HG03565 (cell line): ENCODE results near the gene CYB5R2.

Source experiments
- ATAC-seq: cut with Tn5 transposase; IDR thresholded peaks from one replicate; pipeline ENCODE4 v1.9.1; 2021; ENCODE audit warnings: mild to moderate bottlenecking, moderate library complexity; ENCODE audit not compliant: unreplicated experiment

Gene CYB5R2

GRCh38 chr11:7672960-7673723, at the start of gene CYB5R2:
CYB5R2 (minus strand) TSS chr11:7673500; CDS start chr11:7672825, 675 bp downstream.
- no peak for ATAC-seq

- no peak for ATAC-seq
Observed at GRCh38 chr11:7714786-7715185, 41.5 kb upstream of the CYB5R2 start.

- no peak for ATAC-seq
Observed at GRCh38 chr11:7706377-7706776, 33.1 kb upstream of the CYB5R2 start, which contains the start of gene OVCH2. OVCH2 (minus strand) TSS chr11:7706477; CDS start chr11:7706394, 83 bp downstream.

DNA sequence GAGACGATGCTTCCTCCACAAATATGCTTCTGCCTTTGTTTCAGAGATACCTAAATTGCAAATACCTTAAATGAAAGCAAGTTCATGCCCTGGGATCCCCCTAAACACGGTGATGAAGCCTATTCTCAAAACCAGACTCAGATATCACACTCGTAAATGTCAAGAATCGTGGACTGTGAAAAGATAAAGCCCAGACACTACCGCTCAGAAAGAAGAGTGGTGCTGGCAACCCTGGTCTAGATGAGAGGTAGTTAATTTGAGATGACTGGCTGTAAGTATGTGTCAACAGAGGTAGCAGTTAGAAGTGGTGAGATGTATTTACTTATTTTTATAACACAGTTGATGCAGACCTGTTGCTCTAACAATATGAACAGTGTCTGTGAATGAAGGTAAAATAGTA, 30.4 kb upstream of the CYB5R2 start:
- ATAC-seq: no peak

- ATAC-seq: no peak
Observed at GRCh38 chr11:7696424-7696823, 23.1 kb upstream of the CYB5R2 start.

- ATAC-seq: no peak
Observed at GRCh38 chr11:7694235-7694634, 20.9 kb upstream of the CYB5R2 start.

DNA sequence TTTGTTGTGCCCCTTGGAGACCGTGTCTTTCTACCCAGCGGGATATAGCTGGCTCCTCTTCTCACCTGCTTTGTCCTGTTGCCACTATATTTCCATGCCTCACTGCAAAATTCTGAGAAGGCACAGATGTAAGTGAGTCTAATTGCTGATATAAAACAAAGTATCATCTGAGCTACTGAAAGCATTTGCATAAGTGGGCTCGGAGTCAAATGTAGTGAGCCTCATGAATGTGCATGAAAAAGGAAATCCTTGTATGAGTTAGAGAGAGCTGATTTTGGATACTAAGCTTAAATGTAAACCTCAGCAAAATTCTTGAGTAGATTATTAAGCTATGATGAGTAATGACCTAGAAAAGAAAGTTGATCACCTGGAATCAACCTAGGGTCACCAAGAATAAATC, 19.1 kb upstream of the CYB5R2 start:
- ATAC-seq: no peak

GRCh38 chr11:7691759-7692350, 18.6 kb upstream of the CYB5R2 start:
- no peak for ATAC-seq

- no peak for ATAC-seq
Observed at GRCh38 chr11:7690648-7691047, 17.3 kb upstream of the CYB5R2 start.

- ATAC-seq: no peak
Observed at GRCh38 chr11:7689239-7689638, 15.9 kb upstream of the CYB5R2 start.

- peak; percentile 77 for ATAC-seq
Observed at GRCh38 chr11:7688238-7688826, 15.0 kb upstream of the CYB5R2 start.

DNA sequence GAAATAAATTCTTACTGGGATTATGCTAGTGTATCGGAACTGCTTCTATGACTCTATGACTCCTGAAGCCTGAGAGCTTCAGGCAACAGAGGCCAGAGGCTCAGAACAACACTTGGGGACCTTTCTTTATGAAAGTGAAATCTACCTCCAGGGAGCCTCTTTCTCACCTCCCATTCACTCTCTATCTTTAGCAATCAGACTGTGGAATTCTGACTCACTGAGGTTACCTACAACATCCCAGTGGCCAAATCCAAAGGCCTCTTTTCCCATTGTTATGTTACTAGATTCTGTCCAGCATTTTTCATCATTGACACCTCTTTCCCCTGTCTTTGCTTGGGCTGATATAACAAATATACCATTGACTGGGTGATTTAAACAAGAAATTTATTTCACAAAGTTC, 14.1 kb upstream of the CYB5R2 start:
- no peak for ATAC-seq

DNA sequence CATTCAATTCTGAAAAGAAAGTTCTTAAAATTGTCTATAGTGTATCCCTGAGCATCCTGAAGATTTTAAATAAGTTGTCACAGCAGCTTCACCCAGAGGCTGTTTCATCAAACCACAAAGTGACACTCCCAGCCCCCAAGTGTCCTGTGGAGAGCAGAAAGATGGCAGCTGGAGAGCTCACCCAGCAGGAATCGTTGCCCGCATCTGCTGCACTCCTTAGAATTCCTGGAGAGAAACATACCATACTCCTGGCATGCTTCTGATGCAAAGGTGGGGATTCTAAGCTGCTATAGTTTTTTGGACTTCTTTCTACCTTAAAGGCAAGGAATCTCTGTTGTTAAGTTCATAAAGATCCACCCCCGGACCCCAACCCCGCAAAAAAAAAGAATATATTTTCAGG, 13.5 kb upstream of the CYB5R2 start:
- ATAC-seq: no peak

DNA sequence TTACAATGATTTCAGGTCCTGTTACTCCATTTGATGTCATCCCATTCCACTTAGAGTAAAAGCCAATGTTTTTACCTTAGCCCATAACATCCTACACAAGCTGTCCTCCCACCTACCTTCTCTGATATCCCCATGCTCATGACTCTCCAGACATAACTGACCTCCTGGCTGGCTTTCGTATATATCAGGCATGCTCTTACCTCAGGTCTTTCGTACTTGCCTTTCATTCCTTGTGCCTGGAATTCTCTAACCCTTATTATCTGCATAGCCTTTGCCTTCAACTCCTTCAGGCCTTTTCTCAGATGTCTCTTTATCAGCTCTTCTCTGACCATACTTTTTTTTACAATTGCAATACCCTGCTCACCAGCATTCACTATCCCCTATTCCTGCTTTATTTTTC, 10.3 kb upstream of the CYB5R2 start:
- ATAC-seq: no peak

DNA sequence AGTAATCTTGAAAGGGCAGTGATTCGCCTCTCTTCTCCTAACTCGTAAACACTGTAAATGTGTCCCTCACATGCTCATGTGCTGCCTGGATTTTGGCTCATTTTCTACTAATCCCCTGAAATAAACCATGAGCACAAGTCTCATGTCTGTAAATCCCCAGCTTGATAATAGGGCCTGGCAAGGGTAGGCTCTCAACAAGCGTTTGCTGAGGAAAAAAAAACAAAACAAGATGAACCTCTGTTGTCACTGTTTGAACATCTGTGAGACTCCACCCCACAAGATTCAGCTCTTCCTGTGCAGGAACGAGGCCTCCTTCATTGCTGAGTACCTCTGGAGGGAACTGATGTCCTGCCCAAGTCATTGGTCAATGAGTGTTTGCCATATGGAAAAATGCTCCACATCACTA, 4.5 kb upstream of the CYB5R2 start:
- ATAC-seq: no peak

DNA sequence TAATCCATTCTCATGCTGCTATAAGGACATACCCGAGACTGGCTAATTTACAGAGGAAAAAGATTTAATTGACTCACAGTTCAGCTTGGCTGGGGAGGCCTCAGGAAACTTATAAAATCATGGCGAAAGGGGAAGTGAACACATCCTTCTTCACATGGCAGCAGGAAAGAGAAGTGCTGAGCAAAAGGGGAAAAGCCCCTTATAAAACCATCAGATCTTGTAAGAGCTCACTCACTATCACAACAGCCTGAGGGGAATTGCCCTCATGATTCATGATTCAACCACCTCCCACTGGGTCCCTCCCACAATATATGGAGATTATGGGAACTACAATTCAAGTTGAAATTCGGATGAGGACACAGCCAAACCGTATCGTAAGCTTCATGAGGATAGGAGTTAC, 3.8 kb upstream of the CYB5R2 start:
- no peak for ATAC-seq

DNA sequence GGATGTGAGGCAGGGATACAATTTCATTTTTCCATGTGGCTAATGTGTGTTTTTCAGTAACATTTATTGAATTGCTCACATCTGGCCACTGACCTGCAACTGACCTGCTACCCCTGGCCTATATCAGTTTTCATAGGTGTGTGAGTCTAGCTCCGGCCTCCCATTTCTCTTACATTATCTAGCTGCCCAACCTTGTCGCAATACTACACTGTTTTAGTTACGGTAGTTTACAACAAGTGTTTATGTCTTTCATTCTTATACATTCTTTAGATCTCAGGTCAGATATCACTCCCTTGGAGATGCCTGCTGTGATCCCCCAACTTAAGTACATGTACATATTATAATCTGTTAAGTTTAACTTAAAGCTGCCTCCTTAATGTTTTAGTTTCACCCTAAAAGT, 2.3 kb upstream of the CYB5R2 start:
- no peak for ATAC-seq

- no peak for ATAC-seq
Observed at GRCh38 chr11:7673724-7674434, 579 bp upstream of the CYB5R2 start.

DNA sequence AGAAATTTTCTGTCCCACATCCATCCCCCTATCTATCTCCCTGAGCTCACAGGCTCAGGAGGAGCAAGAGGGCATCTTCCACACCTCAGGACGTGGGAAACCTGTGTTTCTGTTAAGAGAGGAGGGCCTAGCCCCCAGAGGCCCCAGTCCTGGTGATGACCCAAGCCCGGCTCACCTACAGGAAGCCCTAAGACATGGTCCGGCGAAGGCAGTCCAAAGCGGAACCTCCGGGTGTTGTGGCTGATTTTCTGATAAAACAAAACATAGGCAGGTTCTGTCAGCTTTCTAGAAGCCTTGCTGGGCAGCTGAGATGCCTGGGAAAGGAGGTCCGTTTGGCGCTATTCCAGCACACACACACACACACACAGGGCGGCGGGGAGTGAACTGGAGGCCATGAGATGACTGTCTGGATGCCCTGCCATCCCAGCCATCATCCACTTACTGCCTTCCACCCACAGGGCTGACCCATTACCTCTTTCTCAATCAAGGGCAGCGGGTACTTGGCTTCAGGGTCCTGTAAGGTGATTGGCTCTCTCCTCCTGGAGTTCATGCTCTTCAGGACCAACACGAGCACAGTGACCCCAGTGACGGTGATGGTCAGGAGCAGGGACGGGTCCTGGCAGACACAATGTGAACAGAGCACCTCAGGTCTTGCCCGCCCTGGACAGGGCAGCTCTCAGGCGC, 882 bp downstream of the CYB5R2 start:
- ATAC-seq: no peak

GRCh38 chr11:7671347-7672215, 1.7 kb downstream of the CYB5R2 start:
- ATAC-seq: peak; percentile 67
